Measurements from ENCODE around the gene SIN3B.
A peak's percentile ranks its signal among the peaks of the same experiment; 100 is the strongest.

The SIN3B gene, protein sequence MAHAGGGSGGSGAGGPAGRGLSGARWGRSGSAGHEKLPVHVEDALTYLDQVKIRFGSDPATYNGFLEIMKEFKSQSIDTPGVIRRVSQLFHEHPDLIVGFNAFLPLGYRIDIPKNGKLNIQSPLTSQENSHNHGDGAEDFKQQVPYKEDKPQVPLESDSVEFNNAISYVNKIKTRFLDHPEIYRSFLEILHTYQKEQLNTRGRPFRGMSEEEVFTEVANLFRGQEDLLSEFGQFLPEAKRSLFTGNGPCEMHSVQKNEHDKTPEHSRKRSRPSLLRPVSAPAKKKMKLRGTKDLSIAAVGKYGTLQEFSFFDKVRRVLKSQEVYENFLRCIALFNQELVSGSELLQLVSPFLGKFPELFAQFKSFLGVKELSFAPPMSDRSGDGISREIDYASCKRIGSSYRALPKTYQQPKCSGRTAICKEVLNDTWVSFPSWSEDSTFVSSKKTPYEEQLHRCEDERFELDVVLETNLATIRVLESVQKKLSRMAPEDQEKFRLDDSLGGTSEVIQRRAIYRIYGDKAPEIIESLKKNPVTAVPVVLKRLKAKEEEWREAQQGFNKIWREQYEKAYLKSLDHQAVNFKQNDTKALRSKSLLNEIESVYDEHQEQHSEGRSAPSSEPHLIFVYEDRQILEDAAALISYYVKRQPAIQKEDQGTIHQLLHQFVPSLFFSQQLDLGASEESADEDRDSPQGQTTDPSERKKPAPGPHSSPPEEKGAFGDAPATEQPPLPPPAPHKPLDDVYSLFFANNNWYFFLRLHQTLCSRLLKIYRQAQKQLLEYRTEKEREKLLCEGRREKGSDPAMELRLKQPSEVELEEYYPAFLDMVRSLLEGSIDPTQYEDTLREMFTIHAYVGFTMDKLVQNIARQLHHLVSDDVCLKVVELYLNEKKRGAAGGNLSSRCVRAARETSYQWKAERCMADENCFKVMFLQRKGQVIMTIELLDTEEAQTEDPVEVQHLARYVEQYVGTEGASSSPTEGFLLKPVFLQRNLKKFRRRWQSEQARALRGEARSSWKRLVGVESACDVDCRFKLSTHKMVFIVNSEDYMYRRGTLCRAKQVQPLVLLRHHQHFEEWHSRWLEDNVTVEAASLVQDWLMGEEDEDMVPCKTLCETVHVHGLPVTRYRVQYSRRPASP

DNA sequence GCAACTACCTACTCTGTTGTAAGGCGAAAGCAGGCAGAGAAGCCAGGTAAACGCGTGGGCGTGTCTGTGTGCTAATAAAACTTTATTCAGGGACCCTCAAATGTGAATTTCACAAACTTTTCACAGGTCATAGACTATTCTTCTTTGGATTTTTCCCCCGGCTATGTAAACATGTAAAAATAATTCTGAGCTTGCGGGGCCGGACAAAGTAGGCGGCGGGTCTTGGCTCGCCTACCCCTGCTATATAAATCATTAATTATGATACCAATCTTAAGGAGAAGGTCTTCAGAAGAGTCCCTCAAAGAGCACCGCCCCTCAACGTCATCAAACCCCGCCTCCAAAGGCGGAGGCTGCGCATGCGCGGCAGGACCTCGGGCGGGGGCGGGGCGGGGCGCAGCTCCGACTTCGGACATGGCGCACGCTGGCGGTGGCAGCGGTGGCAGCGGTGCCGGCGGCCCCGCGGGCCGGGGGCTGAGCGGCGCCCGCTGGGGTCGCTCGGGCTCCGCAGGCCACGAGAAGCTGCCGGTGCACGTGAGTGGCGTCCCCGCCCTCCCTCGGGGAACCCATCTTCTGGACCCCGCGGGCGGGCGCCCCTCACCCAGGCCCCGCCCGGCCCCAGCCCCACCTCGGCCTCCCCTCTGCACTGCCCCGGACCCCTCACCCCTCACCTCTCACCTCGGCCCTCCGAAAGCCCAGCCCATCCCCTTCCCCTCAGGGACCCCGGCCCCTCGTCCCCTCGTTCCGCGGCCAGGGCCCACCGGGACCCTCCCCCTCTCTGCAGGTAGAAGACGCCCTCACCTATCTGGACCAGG, at the start of gene SIN3B:
Gene SIN3B (plus strand): TSS at position 389 of the 812 bp plus-strand sequence. CDS start 23 bp downstream, at position 412.
- TF ChIP-seq, protein P1, sequence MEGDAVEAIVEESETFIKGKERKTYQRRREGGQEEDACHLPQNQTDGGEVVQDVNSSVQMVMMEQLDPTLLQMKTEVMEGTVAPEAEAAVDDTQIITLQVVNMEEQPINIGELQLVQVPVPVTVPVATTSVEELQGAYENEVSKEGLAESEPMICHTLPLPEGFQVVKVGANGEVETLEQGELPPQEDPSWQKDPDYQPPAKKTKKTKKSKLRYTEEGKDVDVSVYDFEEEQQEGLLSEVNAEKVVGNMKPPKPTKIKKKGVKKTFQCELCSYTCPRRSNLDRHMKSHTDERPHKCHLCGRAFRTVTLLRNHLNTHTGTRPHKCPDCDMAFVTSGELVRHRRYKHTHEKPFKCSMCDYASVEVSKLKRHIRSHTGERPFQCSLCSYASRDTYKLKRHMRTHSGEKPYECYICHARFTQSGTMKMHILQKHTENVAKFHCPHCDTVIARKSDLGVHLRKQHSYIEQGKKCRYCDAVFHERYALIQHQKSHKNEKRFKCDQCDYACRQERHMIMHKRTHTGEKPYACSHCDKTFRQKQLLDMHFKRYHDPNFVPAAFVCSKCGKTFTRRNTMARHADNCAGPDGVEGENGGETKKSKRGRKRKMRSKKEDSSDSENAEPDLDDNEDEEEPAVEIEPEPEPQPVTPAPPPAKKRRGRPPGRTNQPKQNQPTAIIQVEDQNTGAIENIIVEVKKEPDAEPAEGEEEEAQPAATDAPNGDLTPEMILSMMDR (IDR thresholded peaks at IDR 0.05; ENCODE audit: extremely low read depth, missing control alignments): no peak
- peak; percentile 97 for DNase-seq (ENCODE audit: low spot score)

DNA sequence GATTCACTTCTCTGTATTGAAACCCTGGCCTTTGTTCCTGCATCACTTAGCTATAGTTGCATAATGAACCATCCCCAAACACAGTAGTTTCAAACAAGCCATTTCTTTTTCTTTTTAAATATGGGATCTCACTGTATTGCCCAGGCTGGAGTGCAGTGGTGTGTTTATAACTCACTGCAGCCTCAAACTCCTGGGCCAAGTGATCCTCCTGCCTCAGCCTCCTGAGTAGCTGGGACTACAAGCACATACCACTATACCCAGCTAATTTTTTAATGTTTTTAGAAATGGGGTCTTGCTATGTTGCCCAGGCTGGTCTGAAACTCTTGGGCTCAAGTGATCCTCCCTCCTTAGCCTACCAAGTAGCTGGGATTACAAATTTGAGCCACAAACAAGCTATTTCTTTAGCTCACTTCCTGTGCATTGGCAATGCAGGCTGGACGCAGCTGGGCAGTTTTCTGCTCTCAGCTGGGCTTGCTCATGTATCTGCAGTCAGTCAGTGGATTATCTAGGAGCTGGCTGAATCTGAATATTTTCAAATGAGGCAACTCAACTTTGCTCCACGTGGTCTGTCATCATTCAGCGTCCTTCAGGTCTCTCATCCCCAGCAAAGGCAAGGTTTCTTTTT, 49.5 kb upstream of the SIN3B start:
- TF ChIP-seq, protein P1 (IDR thresholded peaks at IDR 0.05; ENCODE audit: extremely low read depth, missing control alignments): no peak
- DNase-seq (ENCODE audit: low spot score): no peak

DNA sequence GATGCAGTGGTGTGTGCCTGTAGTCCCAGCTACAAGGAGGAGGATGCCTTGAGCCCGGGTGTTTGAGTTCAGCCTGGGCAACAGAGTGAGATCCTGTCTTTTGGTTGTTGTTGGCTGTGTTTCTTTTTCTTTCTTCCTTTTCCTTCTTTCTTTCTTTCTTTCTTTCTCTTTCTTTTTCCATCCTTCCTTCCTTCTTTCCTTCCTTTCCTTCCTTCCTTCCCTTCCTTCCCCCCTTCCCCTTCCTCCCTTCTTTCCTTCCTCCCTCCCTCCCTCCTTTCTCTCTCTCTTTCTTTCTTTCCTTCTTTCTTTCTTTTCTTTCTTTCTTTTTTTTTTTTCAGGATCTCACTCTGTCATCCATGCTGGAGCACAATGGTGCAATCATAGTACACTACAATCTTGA, 46.5 kb upstream of the SIN3B start:
- TF ChIP-seq, protein P1 (IDR thresholded peaks at IDR 0.05; ENCODE audit: extremely low read depth, missing control alignments): no peak
- DNase-seq (ENCODE audit: low spot score): no peak

DNA sequence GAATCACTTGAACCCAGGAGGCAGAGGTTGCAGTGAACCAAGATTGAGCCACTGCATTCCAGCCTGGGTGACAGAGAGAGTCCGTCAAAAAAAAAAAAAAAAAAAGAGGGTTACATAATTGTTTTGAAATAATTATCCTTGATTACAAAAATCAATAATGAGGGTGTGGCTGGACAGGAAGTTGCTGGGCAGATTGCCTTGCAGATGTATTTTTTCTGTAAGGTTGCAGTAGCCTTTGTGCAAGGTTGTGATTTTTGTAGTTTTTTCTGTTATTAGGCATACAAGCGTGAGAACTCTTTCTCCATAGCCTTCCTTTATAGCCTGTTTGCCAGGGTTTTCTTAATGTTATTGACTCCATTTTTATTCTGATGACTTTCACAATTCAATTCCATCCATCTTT, 40.7 kb upstream of the SIN3B start:
- no peak for DNase-seq (ENCODE audit: low spot score)
- TF ChIP-seq, protein P1 (IDR thresholded peaks at IDR 0.05; ENCODE audit: extremely low read depth, missing control alignments): no peak

DNA sequence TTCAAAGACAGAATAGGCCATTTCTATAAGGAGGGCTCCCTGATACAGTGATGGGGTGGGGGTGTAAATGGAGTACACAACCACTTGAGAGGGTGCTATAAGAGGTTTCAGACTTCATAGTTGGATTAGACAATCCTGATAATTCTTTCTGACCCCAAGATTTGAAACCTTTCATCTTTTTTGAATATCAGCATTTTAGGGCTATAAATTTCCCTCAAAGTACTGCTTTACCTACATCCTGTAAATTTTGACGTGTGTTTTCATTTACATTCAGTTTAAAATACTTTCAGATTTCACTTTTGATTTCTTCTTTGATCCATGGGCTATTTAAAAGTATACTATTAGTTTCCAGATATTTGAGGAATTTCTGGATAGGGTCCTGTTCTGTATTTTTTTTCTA, 40.0 kb upstream of the SIN3B start:
- TF ChIP-seq, protein P1 (IDR thresholded peaks at IDR 0.05; ENCODE audit: extremely low read depth, missing control alignments): no peak
- no peak for DNase-seq (ENCODE audit: low spot score)

DNA sequence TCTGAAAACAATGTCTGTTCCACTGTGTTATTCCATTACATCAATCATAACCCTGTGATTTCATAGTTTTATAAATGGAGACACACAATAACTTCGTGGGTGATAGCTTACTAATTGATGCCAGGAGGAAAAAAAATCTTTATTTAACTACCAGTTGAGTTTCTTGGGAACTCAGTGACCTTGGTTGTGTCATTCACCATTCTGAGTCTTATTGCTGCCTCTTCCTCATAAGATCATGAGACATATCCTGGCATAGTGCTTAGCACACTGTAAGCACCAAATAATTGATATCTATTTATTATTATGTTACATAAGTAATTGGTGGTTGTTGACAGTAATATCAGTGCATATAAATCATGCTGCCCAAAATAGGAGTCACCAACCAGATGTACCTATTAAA, 39.1 kb upstream of the SIN3B start:
- TF ChIP-seq, protein P1 (IDR thresholded peaks at IDR 0.05; ENCODE audit: extremely low read depth, missing control alignments): no peak
- no peak for DNase-seq (ENCODE audit: low spot score)
